GM19351 (cell line): ENCODE data around the gene TENM3.

Experiments used
- ATAC-seq: cut with Tn5 transposase; IDR thresholded peaks from one replicate; pipeline ENCODE4 v1.9.1; 2021; ENCODE audit warnings: mild to moderate bottlenecking, moderate library complexity; ENCODE audit not compliant: unreplicated experiment

TENM3 gene

GRCh38 chr4:182252220-182252619, 9.0 kb downstream of the TENM3 start:
- no peak for ATAC-seq

GRCh38 chr4:182254026-182254780, 11.0 kb downstream of the TENM3 start:
- no peak for ATAC-seq

DNA sequence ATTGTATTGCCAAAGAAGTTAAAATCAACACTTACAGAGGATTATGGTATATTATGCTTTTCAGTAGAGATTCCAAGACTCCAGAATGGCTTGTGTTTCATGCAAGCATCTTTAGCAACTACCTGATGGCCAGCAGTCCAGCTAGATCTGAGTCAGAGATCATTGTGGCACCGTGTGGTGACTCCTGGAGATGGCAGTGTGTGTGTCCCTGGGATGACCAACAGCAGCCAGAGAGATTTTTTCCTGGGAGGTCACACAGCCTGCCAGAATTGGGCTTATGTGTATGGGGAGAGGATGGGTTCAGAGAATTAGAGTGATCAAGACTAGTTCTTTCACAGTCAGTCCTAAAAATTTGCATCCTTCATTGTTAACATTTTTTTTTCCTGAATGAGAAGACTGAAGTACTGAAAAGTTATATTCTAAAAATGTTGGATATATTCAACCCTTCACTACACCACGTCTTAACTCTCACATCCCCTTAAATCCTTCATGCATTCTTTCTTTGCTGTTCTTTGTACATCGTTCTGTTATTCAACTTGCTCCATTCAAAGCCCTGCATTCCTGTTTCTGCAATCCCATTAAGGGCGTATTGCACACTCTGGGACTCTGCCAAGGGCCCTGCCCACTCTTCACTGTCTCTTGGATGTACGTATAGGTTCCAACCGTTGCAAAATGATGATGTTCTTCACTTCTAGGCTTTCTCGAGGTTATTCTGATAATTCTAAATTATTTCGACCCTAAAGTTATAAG, 12.4 kb downstream of the TENM3 start:
- no peak for ATAC-seq

DNA sequence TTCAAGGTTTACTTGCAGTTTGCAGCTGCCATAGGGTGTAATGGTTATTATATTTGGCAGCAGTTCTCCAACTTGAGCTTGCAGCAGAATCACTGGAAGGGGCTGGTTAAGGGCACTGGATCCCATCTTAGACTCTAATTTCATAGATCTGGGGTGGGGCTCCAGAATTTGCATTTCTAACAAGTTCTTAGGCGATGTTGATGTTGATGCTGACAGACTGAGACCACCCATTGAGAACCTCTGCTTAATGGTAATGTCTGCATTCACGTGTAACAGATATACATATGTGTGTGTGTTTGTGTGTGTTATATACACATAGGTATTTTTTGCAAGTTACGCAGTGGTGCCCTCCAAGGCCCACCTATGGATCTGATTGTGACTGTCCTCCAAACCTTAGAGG, 13.8 kb downstream of the TENM3 start:
- ATAC-seq: no peak

DNA sequence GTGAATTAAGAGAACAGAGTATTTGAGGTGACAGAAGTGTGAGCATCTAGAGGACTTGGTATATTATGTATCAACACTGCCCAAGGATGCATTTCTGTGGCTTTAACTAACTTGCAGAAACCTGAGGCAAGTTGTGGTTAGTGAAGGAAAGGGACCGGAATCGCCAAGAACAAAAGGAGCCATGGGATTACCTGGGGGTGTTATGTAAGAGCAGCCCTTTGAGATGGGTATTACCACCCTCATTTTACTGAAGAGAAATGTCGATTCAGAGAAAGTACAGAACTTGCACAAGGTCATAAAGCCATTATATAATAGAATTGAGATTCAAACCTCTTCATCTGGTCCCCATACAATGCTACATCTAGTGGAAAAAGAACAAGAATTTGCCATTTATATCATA, 14.3 kb downstream of the TENM3 start:
- no peak for ATAC-seq

- ATAC-seq: no peak
Observed at GRCh38 chr4:182258441-182259000, 15.3 kb downstream of the TENM3 start.

DNA sequence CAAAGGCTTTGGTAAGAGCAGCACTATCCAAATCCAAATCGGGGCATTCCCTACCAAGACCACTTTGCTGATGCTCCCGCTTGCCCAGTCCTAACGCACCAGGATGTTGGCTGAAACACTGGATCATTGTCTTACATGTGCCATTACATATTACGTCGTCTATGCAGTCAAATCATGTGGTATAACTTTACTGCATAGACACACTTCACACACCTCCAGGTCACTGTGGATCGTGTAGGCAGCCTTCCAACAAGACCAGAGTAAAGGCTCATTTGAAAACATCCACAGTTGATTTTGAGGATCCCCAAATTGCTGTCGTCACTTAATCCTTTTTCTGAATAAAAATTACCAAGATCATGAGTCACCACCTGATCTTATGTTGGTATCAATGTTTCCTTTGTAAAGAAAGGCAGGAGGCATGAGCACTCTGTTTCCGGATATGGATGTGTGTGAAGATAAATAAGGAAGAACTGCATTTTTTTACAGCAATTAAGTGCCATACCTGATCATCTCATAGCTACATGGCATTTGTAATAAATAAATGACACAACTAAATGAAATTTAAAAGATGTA, 18.5 kb downstream of the TENM3 start:
- ATAC-seq: no peak

DNA sequence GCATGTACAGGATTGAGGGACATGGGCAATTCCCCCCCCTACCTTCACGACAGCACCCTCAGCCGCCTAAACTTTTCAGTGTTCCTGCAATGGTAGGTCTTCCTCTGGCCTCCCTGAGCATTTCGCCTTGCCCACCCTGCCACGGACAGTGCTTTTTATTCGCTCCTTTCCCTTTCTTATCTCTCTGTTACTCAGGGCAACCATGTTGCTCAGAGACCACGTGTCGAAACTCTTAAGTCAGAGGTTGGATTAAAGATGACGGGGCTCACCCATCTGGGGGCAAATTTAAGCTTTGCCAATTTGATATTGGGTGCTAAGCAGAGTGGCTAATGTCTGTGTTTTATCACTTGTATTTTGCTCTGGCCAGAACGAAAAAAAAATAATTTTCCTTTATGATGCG, 20.4 kb downstream of the TENM3 start:
- ATAC-seq: no peak

- ATAC-seq: no peak
Observed at GRCh38 chr4:182264139-182264752, 21.0 kb downstream of the TENM3 start.

DNA sequence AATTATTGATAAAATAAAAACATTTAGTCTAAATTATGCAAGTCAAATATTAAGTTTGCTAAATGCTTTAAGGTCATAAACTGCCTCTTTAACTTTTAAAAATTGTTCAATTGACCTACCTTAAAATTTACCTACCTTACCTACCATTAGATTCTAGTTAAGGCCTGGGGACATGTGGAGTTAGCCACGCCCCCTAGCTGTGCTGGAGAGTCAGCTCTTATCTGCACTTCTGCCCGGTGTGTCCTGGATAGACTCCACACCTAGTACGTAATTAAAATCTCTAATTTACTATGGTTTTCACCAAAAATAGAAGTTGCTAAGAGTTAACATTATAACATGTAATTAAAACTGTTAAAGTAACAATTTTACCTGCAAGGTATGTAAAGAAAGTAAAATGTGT, 22.7 kb downstream of the TENM3 start:
- ATAC-seq: no peak

GRCh38 chr4:182267048-182267447, 23.8 kb downstream of the TENM3 start:
- no peak for ATAC-seq

- no peak for ATAC-seq
Observed at GRCh38 chr4:182268966-182269365, 25.8 kb downstream of the TENM3 start.

- ATAC-seq: no peak
Observed at GRCh38 chr4:182271731-182272130, 28.5 kb downstream of the TENM3 start.

- no peak for ATAC-seq
Observed at GRCh38 chr4:182272151-182272550, 28.9 kb downstream of the TENM3 start.

- ATAC-seq: no peak
Observed at GRCh38 chr4:182273191-182273935, 30.2 kb downstream of the TENM3 start.

DNA sequence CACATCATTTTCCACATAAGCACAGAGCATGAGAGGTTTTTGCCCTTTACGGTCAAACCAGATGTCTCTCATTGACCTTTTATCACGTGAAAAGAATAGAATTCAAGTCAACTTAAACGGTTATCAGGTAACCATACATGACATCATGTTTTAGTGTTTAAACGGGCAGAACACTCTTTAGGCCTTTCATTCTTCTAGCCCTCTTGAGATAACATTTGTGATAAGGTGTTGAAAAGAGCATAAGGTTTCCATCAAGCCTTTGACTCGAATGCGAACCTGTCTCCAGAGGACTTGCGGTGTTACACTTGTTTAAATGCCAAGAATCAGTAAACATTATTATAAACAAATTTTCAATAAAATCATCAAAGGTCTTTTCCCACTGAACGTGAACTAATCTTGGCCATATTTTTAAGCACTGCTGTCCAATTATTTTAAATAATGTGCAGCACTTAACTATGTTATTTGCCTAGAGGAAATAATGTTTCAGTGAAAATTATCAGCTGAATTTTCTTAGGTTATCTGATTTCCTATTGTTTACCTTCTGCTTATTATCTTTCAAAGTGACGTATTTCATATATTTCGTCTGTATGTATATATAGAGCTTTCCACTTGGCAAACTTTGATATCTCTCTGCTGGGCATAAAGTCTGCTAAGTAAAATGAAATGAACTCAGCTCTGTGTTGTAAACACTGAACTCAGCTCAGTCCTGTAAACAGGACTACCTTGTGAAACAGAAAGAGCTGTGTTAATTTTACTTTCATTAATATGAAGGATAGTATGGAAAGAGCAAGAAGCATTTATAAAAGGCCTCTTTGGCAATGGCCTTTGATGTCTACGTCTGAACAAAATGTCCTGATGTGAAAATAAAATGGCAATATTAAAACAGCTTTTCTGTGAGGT, 33.3 kb downstream of the TENM3 start:
- no peak for ATAC-seq

DNA sequence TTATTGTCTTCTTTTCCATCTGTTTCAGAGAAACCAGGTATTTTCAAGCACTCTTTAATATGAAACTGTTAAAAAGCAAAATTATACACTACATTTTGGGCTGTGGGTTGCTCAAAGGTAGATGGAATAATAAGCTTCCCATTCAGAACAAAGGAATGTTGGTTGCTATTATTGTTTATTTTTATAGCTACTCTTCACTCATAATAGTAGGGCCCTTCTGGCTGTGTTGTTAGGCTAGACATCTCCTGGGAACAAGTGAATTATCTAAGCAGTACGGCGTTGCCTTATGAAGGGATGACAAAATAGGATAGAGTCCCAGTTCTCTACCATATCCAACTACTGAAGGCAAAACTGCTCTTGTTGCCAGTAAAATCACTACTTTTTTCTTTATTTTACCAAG, 34.2 kb downstream of the TENM3 start:
- ATAC-seq: no peak

GRCh38 chr4:182278729-182279128, 35.5 kb downstream of the TENM3 start:
- ATAC-seq: no peak

- no peak for ATAC-seq
Observed at GRCh38 chr4:182280436-182281111, 37.4 kb downstream of the TENM3 start.
